ENCODE results near the gene ANO3. TPM values are rescaled to one million over a fixed set of nuclear protein-coding genes. Genes with fewer than 3 reads are reported as not detected.

Gene ANO3
- polyA plus RNA-seq, 1 donor: 0.33 TPM

GRCh38 chr11:26480041-26480440 lies 148.1 kb downstream of the ANO3 start:
- Histone ChIP-seq H3K27me3 (ENCODE audit: control insufficient read depth, insufficient read depth, low read length) (no peaks in the 10 kb centered on the region), H3K27ac (ENCODE audit: low read length) (no peak overlapping the region), H3K4me1 (ENCODE audit: control insufficient read depth, insufficient read depth, low read length) (no peaks in the 10 kb centered on the region), H3K9me3 (ENCODE audit: control insufficient read depth, low read depth, low read length) (peaks cover 3% of the 10 kb centered on the region), H3K36me3 (ENCODE audit: control insufficient read depth, insufficient read depth, low read length) (no peaks in the 10 kb centered on the region), H3K4me3 (ENCODE audit: low read length) (no peak overlapping the region)
- DNase-seq: no peak
- 94% methylated on average over 3 of the region's 3 CpGs for WGBS (ENCODE audit: insufficient coverage, low lambda C conversion rate)

DNA sequence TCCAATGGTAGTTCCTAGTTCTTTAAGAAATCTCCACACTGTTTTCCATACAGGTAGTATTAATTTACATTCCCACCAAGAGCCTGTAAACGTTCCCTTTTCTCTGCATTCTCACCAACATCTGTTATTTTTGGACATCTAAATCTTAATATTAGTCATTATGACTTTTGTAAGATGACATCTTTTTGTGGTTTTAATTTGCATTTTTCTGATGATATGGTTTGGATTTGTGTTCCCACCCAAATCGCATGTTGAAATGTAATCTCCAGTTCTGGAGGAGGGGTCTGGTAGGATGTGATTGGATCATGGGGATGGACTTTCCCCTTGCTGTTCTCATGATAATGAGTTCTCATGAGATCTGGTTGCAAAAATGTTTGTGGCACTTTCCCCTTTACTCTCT lies 151.2 kb downstream of the ANO3 start:
- H3K4me3 ChIP-seq (ENCODE audit: low read length): no peak overlapping the region
- no peaks in the 10 kb centered on the region for H3K36me3 ChIP-seq (ENCODE audit: control insufficient read depth, insufficient read depth, low read length)
- peaks cover 3% of the 10 kb centered on the region for H3K9me3 ChIP-seq (ENCODE audit: control insufficient read depth, low read depth, low read length)
- no peak overlapping the region for H3K27ac ChIP-seq (ENCODE audit: low read length)
- no peak for DNase-seq
- no peaks in the 10 kb centered on the region for H3K27me3 ChIP-seq (ENCODE audit: control insufficient read depth, insufficient read depth, low read length)
- H3K4me1 ChIP-seq (ENCODE audit: control insufficient read depth, insufficient read depth, low read length): no peaks in the 10 kb centered on the region
- WGBS (ENCODE audit: insufficient coverage, low lambda C conversion rate): 44% methylated on average over 1 of the region's 2 CpGs

- Histone ChIP-seq H3K27me3 (ENCODE audit: control insufficient read depth, insufficient read depth, low read length) (no peaks in the 10 kb centered on the region), H3K9me3 (ENCODE audit: control insufficient read depth, low read depth, low read length) (no peaks in the 10 kb centered on the region), H3K27ac (ENCODE audit: low read length) (no peak overlapping the region), H3K4me1 (ENCODE audit: control insufficient read depth, insufficient read depth, low read length) (no peaks in the 10 kb centered on the region), H3K4me3 (ENCODE audit: low read length) (no peak overlapping the region), H3K36me3 (ENCODE audit: control insufficient read depth, insufficient read depth, low read length) (no peaks in the 10 kb centered on the region)
- 100% methylated on average over 3 of the region's 6 CpGs for WGBS (ENCODE audit: insufficient coverage, low lambda C conversion rate)
- DNase-seq: no peak
Measured at GRCh38 chr11:26490546-26490945, 158.6 kb downstream of the ANO3 start.

DNA sequence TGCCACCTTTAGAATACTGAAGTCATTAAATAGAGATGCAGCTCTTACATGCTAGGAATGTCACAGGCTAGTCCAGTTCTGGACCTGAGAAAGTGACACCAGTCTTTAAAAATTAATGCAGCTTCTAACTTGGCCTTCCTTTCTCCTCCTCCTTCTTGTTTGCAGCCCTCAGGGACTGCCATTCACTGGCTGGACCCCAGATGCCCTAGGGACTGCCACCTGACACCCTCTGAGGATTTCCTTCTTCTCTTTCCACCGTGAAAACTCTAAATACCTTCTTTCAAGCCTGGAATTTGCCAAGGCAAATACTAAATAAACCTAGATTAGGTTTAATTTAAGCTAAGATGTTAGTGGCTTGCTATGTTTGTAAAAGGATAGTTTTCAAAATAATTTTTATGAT lies 161.7 kb downstream of the ANO3 start:
- no peak overlapping the region for H3K4me3 ChIP-seq (ENCODE audit: low read length)
- H3K4me1 ChIP-seq (ENCODE audit: control insufficient read depth, insufficient read depth, low read length): no peaks in the 10 kb centered on the region
- DNase-seq: no peak
- 0% methylated on average over 1 of the region's 1 CpG for WGBS (ENCODE audit: insufficient coverage, low lambda C conversion rate)
- H3K36me3 ChIP-seq (ENCODE audit: control insufficient read depth, insufficient read depth, low read length): no peaks in the 10 kb centered on the region
- H3K27ac ChIP-seq (ENCODE audit: low read length): no peak overlapping the region
- H3K9me3 ChIP-seq (ENCODE audit: control insufficient read depth, low read depth, low read length): no peaks in the 10 kb centered on the region
- H3K27me3 ChIP-seq (ENCODE audit: control insufficient read depth, insufficient read depth, low read length): no peaks in the 10 kb centered on the region

DNA sequence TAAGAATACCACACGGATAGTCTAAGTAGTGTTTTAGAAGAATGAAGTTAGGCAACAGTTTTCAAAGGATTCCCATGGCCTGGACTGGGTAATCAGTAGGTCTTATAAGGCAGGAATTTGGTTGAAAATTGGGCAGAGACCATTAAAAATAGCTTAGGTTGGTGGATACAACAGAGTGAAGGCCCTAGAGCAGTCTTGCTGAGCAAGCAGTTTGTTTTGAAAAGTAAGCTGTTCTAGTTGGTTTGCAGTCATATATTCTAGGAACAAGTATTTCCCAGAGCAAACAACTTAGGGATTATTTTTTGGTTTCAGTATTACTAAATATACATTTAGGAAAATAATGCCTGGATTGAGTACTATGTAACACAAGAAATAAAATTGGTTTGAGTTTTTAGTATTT lies 175.3 kb downstream of the ANO3 start:
- no peak for DNase-seq
- Histone ChIP-seq H3K36me3 (ENCODE audit: control insufficient read depth, insufficient read depth, low read length) (no peaks in the 10 kb centered on the region), H3K27me3 (ENCODE audit: control insufficient read depth, insufficient read depth, low read length) (no peaks in the 10 kb centered on the region), H3K4me1 (ENCODE audit: control insufficient read depth, insufficient read depth, low read length) (no peaks in the 10 kb centered on the region), H3K9me3 (ENCODE audit: control insufficient read depth, low read depth, low read length) (no peaks in the 10 kb centered on the region), H3K4me3 (ENCODE audit: low read length) (no peak overlapping the region), H3K27ac (ENCODE audit: low read length) (no peak overlapping the region)
- WGBS (ENCODE audit: insufficient coverage, low lambda C conversion rate): no CpG with 5 or more reads among the region's 1 CpG

DNA sequence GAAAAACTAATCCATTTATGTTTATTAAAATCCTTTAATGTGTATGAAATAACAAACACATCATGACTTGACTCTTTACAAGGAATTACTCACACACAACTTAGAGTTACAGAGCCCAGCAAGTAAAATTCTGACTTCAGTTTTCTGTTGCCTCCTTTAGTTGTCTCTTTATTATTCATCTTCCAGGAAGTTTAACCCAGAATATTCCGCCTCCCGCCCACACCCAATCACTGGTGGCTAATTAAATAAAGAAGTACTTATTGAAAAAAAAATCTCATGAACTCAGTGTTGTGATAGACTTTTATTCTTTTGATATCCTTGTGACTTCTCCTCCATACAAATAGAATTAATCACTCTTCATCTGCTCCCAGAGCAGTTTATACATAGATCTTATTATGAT lies 178.2 kb downstream of the ANO3 start:
- no peaks in the 10 kb centered on the region for H3K27me3 ChIP-seq (ENCODE audit: control insufficient read depth, insufficient read depth, low read length)
- H3K4me3 ChIP-seq (ENCODE audit: low read length): no peak overlapping the region
- 88% methylated on average over 2 of the region's 2 CpGs for WGBS (ENCODE audit: insufficient coverage, low lambda C conversion rate)
- no peaks in the 10 kb centered on the region for H3K9me3 ChIP-seq (ENCODE audit: control insufficient read depth, low read depth, low read length)
- no peak for DNase-seq
- H3K27ac ChIP-seq (ENCODE audit: low read length): no peak overlapping the region
- no peaks in the 10 kb centered on the region for H3K36me3 ChIP-seq (ENCODE audit: control insufficient read depth, insufficient read depth, low read length)
- H3K4me1 ChIP-seq (ENCODE audit: control insufficient read depth, insufficient read depth, low read length): no peaks in the 10 kb centered on the region

DNA sequence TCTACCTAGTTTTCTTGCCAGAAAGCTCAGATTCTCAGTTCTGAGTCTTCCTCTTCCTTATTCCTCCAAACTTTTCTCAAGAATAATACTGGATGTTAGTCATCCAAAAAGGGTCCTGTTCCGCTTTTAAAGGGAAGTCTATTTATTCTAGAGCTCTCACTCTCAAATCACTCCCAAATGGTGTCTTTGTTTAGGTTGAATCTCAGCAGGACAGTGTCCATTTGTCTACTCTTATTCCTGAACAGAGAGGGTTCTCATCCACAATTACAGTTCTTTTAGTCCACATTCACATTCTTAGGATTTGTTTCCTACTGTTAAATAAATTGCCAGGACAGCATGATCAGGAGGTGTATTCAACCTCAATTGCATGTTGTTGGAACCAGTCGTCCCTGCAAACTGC lies 178.8 kb downstream of the ANO3 start:
- no peak overlapping the region for H3K27ac ChIP-seq (ENCODE audit: low read length)
- no peak for DNase-seq
- H3K36me3 ChIP-seq (ENCODE audit: control insufficient read depth, insufficient read depth, low read length): no peaks in the 10 kb centered on the region
- no peak overlapping the region for H3K4me3 ChIP-seq (ENCODE audit: low read length)
- no peaks in the 10 kb centered on the region for H3K4me1 ChIP-seq (ENCODE audit: control insufficient read depth, insufficient read depth, low read length)
- WGBS (ENCODE audit: insufficient coverage, low lambda C conversion rate): no CpG with 5 or more reads among the region's 2 CpGs
- no peaks in the 10 kb centered on the region for H3K9me3 ChIP-seq (ENCODE audit: control insufficient read depth, low read depth, low read length)
- H3K27me3 ChIP-seq (ENCODE audit: control insufficient read depth, insufficient read depth, low read length): no peaks in the 10 kb centered on the region

DNA sequence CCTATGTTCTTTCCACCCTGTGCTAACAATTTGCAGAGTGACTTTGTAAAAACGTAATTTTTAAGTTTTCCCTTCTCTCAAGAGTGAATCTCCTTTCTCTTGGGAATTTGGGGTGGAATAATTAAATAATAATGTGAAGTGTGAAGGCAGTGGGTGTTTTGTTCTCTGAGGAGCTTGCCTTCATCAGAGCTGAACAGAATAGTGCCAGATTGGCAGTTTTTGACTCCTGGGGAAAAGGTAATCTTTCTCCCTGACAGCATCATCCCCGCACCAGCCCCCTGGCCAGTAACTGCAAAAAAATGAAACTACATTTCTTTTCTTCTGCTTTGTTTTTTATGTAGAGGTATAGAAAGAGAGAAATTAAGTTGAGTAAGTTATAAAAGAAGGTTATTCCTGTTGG lies 180.3 kb downstream of the ANO3 start:
- no peaks in the 10 kb centered on the region for H3K4me1 ChIP-seq (ENCODE audit: control insufficient read depth, insufficient read depth, low read length)
- H3K27ac ChIP-seq (ENCODE audit: low read length): no peak overlapping the region
- no peaks in the 10 kb centered on the region for H3K9me3 ChIP-seq (ENCODE audit: control insufficient read depth, low read depth, low read length)
- no peaks in the 10 kb centered on the region for H3K36me3 ChIP-seq (ENCODE audit: control insufficient read depth, insufficient read depth, low read length)
- no peaks in the 10 kb centered on the region for H3K27me3 ChIP-seq (ENCODE audit: control insufficient read depth, insufficient read depth, low read length)
- no peak for DNase-seq
- WGBS (ENCODE audit: insufficient coverage, low lambda C conversion rate): 100% methylated on average over 1 of the region's 2 CpGs
- no peak overlapping the region for H3K4me3 ChIP-seq (ENCODE audit: low read length)

GRCh38 chr11:26519469-26519868 lies 187.5 kb downstream of the ANO3 start:
- no peak overlapping the region for H3K4me3 ChIP-seq (ENCODE audit: low read length)
- 100% methylated on average over 1 of the region's 2 CpGs for WGBS (ENCODE audit: insufficient coverage, low lambda C conversion rate)
- no peaks in the 10 kb centered on the region for H3K36me3 ChIP-seq (ENCODE audit: control insufficient read depth, insufficient read depth, low read length)
- no peaks in the 10 kb centered on the region for H3K9me3 ChIP-seq (ENCODE audit: control insufficient read depth, low read depth, low read length)
- H3K4me1 ChIP-seq (ENCODE audit: control insufficient read depth, insufficient read depth, low read length): no peaks in the 10 kb centered on the region
- H3K27ac ChIP-seq (ENCODE audit: low read length): no peak overlapping the region
- no peaks in the 10 kb centered on the region for H3K27me3 ChIP-seq (ENCODE audit: control insufficient read depth, insufficient read depth, low read length)
- DNase-seq: no peak

DNA sequence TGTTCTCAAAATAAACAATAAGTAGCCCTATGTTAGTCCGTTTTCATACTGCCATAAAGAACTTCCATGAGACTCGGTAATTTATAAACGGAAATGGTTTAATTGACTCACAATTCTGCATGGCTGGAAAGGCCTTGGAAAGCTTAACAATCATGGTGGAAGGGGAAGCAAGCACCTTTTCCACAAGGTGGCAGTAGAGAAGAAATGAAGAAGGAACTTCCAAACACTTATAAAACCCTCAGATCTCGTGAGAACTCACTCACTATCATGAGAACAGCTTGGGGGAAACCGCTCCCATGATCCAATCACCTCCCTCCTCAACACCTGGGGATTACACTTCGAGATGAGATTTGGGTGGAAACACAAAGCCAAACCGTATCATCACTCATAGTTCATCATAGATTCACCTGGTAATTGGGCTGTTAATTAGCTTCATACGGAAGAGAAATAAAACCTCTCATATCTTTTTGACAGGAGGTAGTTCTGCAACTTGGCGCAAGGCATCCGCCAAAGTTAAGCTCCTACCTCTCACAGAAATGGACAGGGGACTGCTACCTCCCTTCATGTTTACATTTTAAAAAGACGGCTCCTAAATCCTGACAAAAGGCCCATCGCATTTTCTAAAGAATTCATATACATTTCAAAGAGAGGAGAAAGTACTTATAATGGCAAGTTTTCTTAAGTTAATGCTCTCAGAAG lies 191.1 kb downstream of the ANO3 start:
- H3K9me3 ChIP-seq (ENCODE audit: control insufficient read depth, low read depth, low read length): no peaks in the 10 kb centered on the region
- H3K27ac ChIP-seq (ENCODE audit: low read length): no peak overlapping the region
- peak overlapping the region; percentile 2 for H3K4me3 ChIP-seq (ENCODE audit: low read length)
- no peaks in the 10 kb centered on the region for H3K27me3 ChIP-seq (ENCODE audit: control insufficient read depth, insufficient read depth, low read length)
- no peaks in the 10 kb centered on the region for H3K4me1 ChIP-seq (ENCODE audit: control insufficient read depth, insufficient read depth, low read length)
- H3K36me3 ChIP-seq (ENCODE audit: control insufficient read depth, insufficient read depth, low read length): no peaks in the 10 kb centered on the region
- 91% methylated on average over 4 of the region's 12 CpGs for WGBS (ENCODE audit: insufficient coverage, low lambda C conversion rate)
- peak; percentile 7 to 8 for DNase-seq

DNA sequence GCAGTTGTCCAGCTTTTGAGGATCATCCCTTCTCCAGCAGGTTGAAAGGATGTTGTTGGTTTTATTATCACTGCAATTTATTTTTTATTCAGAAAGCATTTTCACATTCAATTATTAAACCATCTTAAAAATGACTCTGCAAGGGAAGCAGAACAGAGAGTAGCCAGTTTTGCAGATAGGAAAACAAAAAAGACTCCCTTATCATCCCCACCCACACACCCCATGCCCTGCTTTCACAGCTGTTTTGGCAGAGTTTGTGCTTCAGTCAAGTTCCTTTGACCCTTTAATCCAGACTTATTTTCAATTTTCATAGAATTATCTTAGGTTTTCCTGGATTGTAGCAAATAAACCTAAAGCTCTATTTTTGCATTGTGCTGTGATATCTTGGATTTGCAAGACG lies 195.8 kb downstream of the ANO3 start:
- no peak for DNase-seq
- Histone ChIP-seq H3K9me3 (ENCODE audit: control insufficient read depth, low read depth, low read length) (no peaks in the 10 kb centered on the region), H3K4me3 (ENCODE audit: low read length) (no peak overlapping the region), H3K27ac (ENCODE audit: low read length) (no peak overlapping the region), H3K4me1 (ENCODE audit: control insufficient read depth, insufficient read depth, low read length) (no peaks in the 10 kb centered on the region), H3K36me3 (ENCODE audit: control insufficient read depth, insufficient read depth, low read length) (no peaks in the 10 kb centered on the region), H3K27me3 (ENCODE audit: control insufficient read depth, insufficient read depth, low read length) (no peaks in the 10 kb centered on the region)
- no CpG with 5 or more reads among the region's 1 CpG for WGBS (ENCODE audit: insufficient coverage, low lambda C conversion rate)
